ENCODE measurements around the gene RAB42. TPM values are rescaled to one million over a fixed set of nuclear protein-coding genes. Genes with fewer than 3 reads are reported as not detected.

Gene RAB42
- 0.97 TPM in 1 of 2 replicates, not detected in the other for total RNA-seq

GRCh38 chr1:28591708-28592320 is at the start of gene RAB42:
Gene RAB42 (plus strand): TSS chr1:28592265. CDS start chr1:28592512, 247 bp downstream.

GRCh38 chr1:28552758-28553663 is 39.1 kb upstream of the RAB42 start, which contains the start of gene TRNAU1AP:
Gene TRNAU1AP (plus strand): TSS chr1:28553085. CDS start chr1:28553111, 26 bp downstream.

GRCh38 chr1:28642847-28643635 is 51.0 kb downstream of the RAB42 start, which contains the start of gene TAF12:
Gene TAF12 (minus strand): TSS chr1:28643067. CDS start chr1:28622081, 20,986 bp downstream.

Other genes with a start within 250 kb of the RAB42 start
- 10.9 and 11.7 TPM in 2 replicates for gene PHACTR4, start 222.5 kb upstream of the RAB42 start, total RNA-seq
- gene RCC1, start 86.2 kb upstream of the RAB42 start, total RNA-seq: 77.3 and 79.0 TPM in 2 replicates
- 27.2 and 31.2 TPM in 2 replicates for gene TRNAU1AP, start 39.2 kb upstream of the RAB42 start, total RNA-seq
- 24.4 and 39.8 TPM in 2 replicates for gene TAF12, start 50.8 kb downstream of the RAB42 start, total RNA-seq
- gene RNU11, start 56.3 kb downstream of the RAB42 start, total RNA-seq: not detected in 2 replicates
- gene GMEB1, start 76.5 kb downstream of the RAB42 start, total RNA-seq: 7.5 and 11.1 TPM in 2 replicates
- 81.5 and 89.5 TPM in 2 replicates for gene YTHDF2, start 144.7 kb downstream of the RAB42 start, total RNA-seq
- gene OPRD1, start 219.9 kb downstream of the RAB42 start, total RNA-seq: not detected in 2 replicates